A673 (cell line): ENCODE results near the gene WIPF3.

ENCODE experiments used
- EZH2 ChIP-seq: fragments of 200-600 bp; sonication (generic); IDR thresholded peaks from 2 replicates; pipeline ENCODE4 v1.6.1; 2017; ENCODE audit warnings: borderline replicate concordance, low read depth, mild to moderate bottlenecking, mixed read lengths, antibody characterized with exemption, low read length; ENCODE audit not compliant: poor library complexity, severe bottlenecking
- TF ChIP-seq, protein P1 (sequence below): fragments of 300-800, 200-600 bp; sonication (generic); conservative IDR thresholded peaks from 2 replicates; pipeline ENCODE4 v1.5.1; 2017; ENCODE audit warnings: low read depth, mild to moderate bottlenecking, antibody characterized with exemption, low read length, moderate library complexity, mixed read lengths

GRCh38 chr7:29882481-29882880 is 76.2 kb downstream of the WIPF3 start:
- TF ChIP-seq, protein P1, sequence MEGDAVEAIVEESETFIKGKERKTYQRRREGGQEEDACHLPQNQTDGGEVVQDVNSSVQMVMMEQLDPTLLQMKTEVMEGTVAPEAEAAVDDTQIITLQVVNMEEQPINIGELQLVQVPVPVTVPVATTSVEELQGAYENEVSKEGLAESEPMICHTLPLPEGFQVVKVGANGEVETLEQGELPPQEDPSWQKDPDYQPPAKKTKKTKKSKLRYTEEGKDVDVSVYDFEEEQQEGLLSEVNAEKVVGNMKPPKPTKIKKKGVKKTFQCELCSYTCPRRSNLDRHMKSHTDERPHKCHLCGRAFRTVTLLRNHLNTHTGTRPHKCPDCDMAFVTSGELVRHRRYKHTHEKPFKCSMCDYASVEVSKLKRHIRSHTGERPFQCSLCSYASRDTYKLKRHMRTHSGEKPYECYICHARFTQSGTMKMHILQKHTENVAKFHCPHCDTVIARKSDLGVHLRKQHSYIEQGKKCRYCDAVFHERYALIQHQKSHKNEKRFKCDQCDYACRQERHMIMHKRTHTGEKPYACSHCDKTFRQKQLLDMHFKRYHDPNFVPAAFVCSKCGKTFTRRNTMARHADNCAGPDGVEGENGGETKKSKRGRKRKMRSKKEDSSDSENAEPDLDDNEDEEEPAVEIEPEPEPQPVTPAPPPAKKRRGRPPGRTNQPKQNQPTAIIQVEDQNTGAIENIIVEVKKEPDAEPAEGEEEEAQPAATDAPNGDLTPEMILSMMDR: no peak
- no peak for TF ChIP-seq EZH2
